Bronchial epithelial cell (primary cell): ENCODE results near the gene NAPA. TPM values are rescaled to one million over a fixed set of nuclear protein-coding genes. Genes with fewer than 3 reads are reported as not detected.

ENCODE experiments used
- DNase-seq: peaks from one replicate; pipeline ENCODE4 v3.0.0-alpha.2; 2010; ENCODE audit warnings: low read depth
- FAIRE-seq: peaks from 2 replicates; lab custom pipeline; 2011; peaks lifted over from hg19 to GRCh38; lab: Jason Lieb, UNC
- H3K27me3 ChIP-seq: 2 replicates; pipeline ENCODE4 v1.5.1; 2011; ENCODE audit warnings: low read length; ENCODE audit not compliant: control insufficient read depth, insufficient read depth
- H3K36me3 ChIP-seq: 2 replicates; pipeline ENCODE4 v1.5.1; 2011; ENCODE audit warnings: low read length; ENCODE audit not compliant: control insufficient read depth, insufficient read depth
- H3K4me3 ChIP-seq: 2 replicates; pipeline ENCODE4 v1.5.1; 2011; ENCODE audit warnings: mild to moderate bottlenecking, low read depth, low read length, control low read depth
- CTCF ChIP-seq: IDR thresholded peaks from 2 replicates; pipeline ENCODE4 v1.5.1; 2011; ENCODE audit warnings: mild to moderate bottlenecking, moderate library complexity, low read length, control low read depth, inconsistent platforms; ENCODE audit not compliant: insufficient read depth, severe bottlenecking
- total RNA-seq: library from RNA; depleted of rRNA; stranded (reverse); fragments of >200 nt; gene quantifications from 2 replicates; pipeline ENCODE4 v1.2.1, GENCODE V29; 2014

The NAPA gene
- total RNA-seq, 1 donor from 2014 or later: 33.2 TPM

GRCh38 chr19:47542030-47542475, 27.2 kb upstream of the NAPA start:
- no peak for FAIRE-seq
- TF ChIP-seq CTCF: no peak
- no peak for DNase-seq

GRCh38 chr19:47541518-47541917, 26.7 kb upstream of the NAPA start:
- DNase-seq (no peak), FAIRE-seq (no peak)
- no peak overlapping the region for H3K4me3 ChIP-seq
- peaks cover 9% of the 10 kb centered on the region for H3K27me3 ChIP-seq
- no peaks in the 10 kb centered on the region for H3K36me3 ChIP-seq
- TF ChIP-seq CTCF: no peak

More at GRCh38 chr19:47542030-47542475, 27.2 kb upstream of the NAPA start:
- Histone ChIP-seq H3K4me3 (no peak overlapping the region), H3K27me3 (peaks cover 9% of the 10 kb centered on the region), H3K36me3 (no peaks in the 10 kb centered on the region)

GRCh38 chr19:47540748-47541147, 25.9 kb upstream of the NAPA start:
- no peak for FAIRE-seq
- no peak overlapping the region for H3K4me3 ChIP-seq
- peaks cover 9% of the 10 kb centered on the region for H3K27me3 ChIP-seq
- peak; percentile 11 for DNase-seq
- no peaks in the 10 kb centered on the region for H3K36me3 ChIP-seq
- TF ChIP-seq CTCF: peak; percentile 22

GRCh38 chr19:47539747-47540311, 25.0 kb upstream of the NAPA start:
- no peak for DNase-seq
- H3K4me3 ChIP-seq: no peak overlapping the region
- peaks cover 5% of the 10 kb centered on the region for H3K27me3 ChIP-seq
- no peak for TF ChIP-seq CTCF
- H3K36me3 ChIP-seq: no peaks in the 10 kb centered on the region
- no peak for FAIRE-seq

GRCh38 chr19:47538812-47539211, 23.9 kb upstream of the NAPA start:
- DNase-seq (no peak), FAIRE-seq (no peak)
- TF ChIP-seq CTCF: no peak
- peaks cover 3% of the 10 kb centered on the region for H3K27me3 ChIP-seq
- no peak overlapping the region for H3K4me3 ChIP-seq
- H3K36me3 ChIP-seq: no peaks in the 10 kb centered on the region

GRCh38 chr19:47537493-47537892, 22.6 kb upstream of the NAPA start:
- Histone ChIP-seq H3K4me3 (no peak overlapping the region), H3K36me3 (no peaks in the 10 kb centered on the region), H3K27me3 (peaks cover 3% of the 10 kb centered on the region)
- no peak for DNase-seq
- no peak for FAIRE-seq
- TF ChIP-seq CTCF: no peak
